IPS-18a (cell line): ENCODE results near the gene PCDHB13.
"Not testable (repeated sequence)": the region's sequence is repeated elsewhere in the genome, so short reads cannot be mapped to it uniquely, and the experiment has no call there.

Source experiments
- H3K27ac ChIP-seq: one replicate; pipeline ENCODE4 v1.5.1; 2013; ENCODE audit warnings: low read length
- H3K27me3 ChIP-seq: one replicate; pipeline ENCODE4 v1.6.1; 2013; ENCODE audit warnings: mild to moderate bottlenecking, low read length; ENCODE audit not compliant: control insufficient read depth, insufficient read depth
- H3K36me3 ChIP-seq: one replicate; pipeline ENCODE4 v1.6.1; 2013; ENCODE audit warnings: low read depth, low read length; ENCODE audit not compliant: control insufficient read depth
- H3K4me1 ChIP-seq: one replicate; pipeline ENCODE4 v1.6.1; 2013; ENCODE audit warnings: low read depth, low read length; ENCODE audit not compliant: control insufficient read depth
- H3K4me3 ChIP-seq: one replicate; pipeline ENCODE4 v1.5.1; 2013; ENCODE audit warnings: low read length
- H3K9ac ChIP-seq: one replicate; pipeline ENCODE4 v1.6.1; 2013; ENCODE audit warnings: mild to moderate bottlenecking, low read length, moderate library complexity
- H3K9me3 ChIP-seq: one replicate; pipeline ENCODE4 v1.6.1; 2013; ENCODE audit warnings: low read depth, low read length; ENCODE audit not compliant: control insufficient read depth

PCDHB13 gene

DNA sequence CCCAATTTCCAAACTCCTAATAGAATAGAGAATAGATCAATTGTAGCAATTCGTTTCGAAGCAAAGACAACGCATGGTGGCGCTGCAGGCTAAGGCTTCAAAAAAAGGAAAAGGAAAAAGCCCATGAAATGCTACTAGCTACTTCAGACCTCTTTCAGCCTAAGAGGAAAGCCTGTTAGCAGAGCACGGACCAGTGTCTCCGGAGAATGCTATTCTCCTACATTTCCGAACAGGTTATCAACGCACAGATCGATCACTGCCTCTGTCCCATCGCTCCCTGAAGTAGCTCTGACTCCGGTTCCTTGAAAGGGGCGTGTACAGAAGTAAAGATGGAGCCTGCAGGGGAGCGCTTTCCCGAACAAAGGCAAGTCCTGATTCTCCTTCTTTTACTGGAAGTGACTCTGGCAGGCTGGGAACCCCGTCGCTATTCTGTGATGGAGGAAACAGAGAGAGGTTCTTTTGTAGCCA, 31.6 kb downstream of the PCDHB13 start, which contains the start of gene PCDHB15:
Gene PCDHB15 (plus strand): TSS at position 146 of the 468 bp plus-strand sequence. CDS start 184 bp downstream, at position 330.
- Histone ChIP-seq H3K9ac (no peak within 1 kb of the TSS), H3K27ac (no peak within 1 kb of the TSS), H3K4me1 (no peaks in the 10 kb centered on the region), H3K4me3 (peak within 1 kb of the TSS; percentile 38), H3K9me3 (peaks cover 4% of the 10 kb centered on the region), H3K36me3 (no peaks in the 10 kb centered on the region), H3K27me3 (no peaks in the 10 kb centered on the region)

DNA sequence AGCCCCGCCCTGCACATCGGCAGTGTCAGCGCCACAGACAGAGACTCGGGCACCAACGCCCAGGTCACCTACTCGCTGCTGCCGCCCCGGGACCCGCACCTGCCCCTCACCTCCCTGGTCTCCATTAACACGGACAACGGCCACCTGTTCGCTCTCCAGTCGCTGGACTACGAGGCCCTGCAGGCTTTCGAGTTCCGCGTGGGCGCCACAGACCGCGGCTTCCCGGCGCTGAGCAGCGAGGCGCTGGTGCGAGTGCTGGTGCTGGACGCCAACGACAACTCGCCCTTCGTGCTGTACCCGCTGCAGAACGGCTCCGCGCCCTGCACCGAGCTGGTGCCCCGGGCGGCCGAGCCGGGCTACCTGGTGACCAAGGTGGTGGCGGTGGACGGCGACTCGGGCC, 33.3 kb downstream of the PCDHB13 start:
- peaks cover 15% of the 10 kb centered on the region for H3K9me3 ChIP-seq
- H3K9ac ChIP-seq, H3K4me1 ChIP-seq, H3K36me3 ChIP-seq, H3K27ac ChIP-seq, H3K4me3 ChIP-seq, H3K27me3 ChIP-seq: not testable (repeated sequence)

DNA sequence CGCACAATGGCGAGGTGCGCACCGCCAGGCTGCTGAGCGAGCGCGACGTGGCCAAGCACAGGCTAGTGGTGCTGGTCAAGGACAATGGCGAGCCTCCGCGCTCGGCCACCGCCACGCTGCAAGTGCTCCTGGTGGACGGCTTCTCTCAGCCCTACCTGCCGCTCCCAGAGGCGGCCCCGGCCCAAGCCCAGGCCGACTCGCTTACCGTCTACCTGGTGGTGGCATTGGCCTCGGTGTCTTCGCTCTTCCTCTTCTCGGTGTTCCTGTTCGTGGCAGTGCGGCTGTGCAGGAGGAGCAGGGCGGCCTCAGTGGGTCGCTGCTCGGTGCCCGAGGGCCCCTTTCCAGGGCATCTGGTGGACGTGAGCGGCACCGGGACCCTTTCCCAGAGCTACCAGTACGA, 33.7 kb downstream of the PCDHB13 start:
- H3K36me3 ChIP-seq, H3K4me1 ChIP-seq, H3K4me3 ChIP-seq, H3K27ac ChIP-seq, H3K27me3 ChIP-seq, H3K9ac ChIP-seq: not testable (repeated sequence)
- peaks cover 19% of the 10 kb centered on the region for H3K9me3 ChIP-seq

GRCh38 chr5:141250576-141250975, 36.9 kb downstream of the PCDHB13 start:
- Histone ChIP-seq H3K9me3 (peaks cover 49% of the 10 kb centered on the region), H3K4me3 (no peak overlapping the region), H3K36me3 (no peaks in the 10 kb centered on the region)

DNA sequence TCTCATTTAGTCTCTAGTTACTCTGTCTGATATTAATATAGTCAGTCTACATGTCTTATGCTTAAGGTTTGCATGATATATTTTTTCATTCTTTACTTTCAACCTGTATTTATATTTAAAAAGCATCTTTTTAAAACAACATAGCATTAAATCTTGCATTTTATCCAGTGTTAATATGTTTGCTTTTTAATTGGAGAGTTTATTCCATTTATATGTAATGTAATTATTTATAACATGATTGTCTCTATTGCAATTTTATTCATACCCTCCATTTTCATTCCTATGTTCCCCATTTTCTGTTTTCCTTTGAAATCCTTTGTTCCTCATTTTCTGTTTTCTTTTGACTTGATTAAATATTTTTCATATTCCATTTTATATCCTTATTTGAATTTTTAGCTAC, 44.7 kb downstream of the PCDHB13 start:
- H3K4me1 ChIP-seq = no peaks in the 10 kb centered on the region
- no peak overlapping the region for H3K4me3 ChIP-seq
- H3K27ac ChIP-seq = no peak overlapping the region
- peaks cover 89% of the 10 kb centered on the region for H3K9me3 ChIP-seq
- no peaks in the 10 kb centered on the region for H3K36me3 ChIP-seq
- no peaks in the 10 kb centered on the region for H3K27me3 ChIP-seq
- no peak overlapping the region for H3K9ac ChIP-seq

More at GRCh38 chr5:141250576-141250975, 36.9 kb downstream of the PCDHB13 start:
- no peaks in the 10 kb centered on the region for H3K4me1 ChIP-seq
- no peak overlapping the region for H3K9ac ChIP-seq
- H3K27me3 ChIP-seq = no peaks in the 10 kb centered on the region
- H3K27ac ChIP-seq = no peak overlapping the region

DNA sequence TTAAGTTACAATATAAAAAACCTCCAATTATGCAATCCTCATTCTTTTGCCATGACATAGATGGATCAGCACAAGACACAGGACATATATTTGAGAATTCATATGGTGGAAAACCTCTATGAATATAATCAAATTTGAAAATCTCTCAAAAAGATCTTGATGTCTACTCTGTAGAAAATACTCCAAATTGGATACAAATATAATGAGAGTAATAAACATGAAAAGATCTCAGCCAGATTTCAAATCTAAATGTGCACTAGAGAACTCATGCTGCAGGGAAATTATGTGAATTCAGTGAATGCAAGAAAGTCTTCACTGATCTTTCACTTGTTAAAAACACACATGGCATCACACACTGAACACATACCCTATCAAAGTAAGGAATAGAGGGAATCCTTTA, 45.2 kb downstream of the PCDHB13 start:
- Histone ChIP-seq H3K4me3 (no peak overlapping the region), H3K9me3 (peaks cover 89% of the 10 kb centered on the region), H3K27me3 (no peaks in the 10 kb centered on the region), H3K36me3 (no peaks in the 10 kb centered on the region), H3K27ac (no peak overlapping the region), H3K4me1 (no peaks in the 10 kb centered on the region), H3K9ac (no peak overlapping the region)

DNA sequence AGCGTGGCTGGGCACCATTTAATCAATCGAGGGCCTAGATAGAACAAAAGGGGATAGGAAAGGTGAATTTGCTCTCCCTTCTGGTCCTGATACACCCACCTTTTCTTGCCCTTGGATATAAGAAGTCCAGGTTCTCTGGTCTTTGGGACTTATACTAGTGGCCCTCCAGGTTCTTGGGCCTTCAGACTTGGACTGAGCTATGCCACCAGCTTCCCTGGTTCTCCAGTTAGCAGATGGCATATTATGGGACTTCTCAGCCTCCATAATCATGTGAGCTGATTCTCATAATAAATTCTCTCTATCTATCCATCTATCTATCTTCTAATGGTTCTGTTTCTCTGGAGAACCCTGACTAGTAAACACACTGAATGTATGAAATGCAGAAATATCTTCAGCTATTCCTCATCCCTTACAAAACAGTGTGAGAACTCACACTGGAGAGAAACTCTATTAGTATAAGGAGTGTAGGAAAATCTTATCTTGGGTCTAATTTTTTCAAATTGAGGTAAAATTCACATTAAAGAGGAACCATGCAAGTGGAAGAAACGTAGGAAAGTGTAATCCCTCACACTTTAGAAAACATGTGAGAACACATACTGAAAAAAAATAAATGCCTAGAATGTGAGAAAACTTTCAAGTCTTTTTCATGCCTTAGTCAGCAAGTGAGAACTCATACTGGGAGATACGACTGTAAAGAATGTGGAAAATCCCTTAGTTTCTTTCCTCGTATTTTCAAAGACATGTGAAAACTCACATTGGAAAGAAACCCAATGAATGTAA, 46.9 kb downstream of the PCDHB13 start:
- H3K4me1 ChIP-seq = no peaks in the 10 kb centered on the region
- no peaks in the 10 kb centered on the region for H3K36me3 ChIP-seq
- no peaks in the 10 kb centered on the region for H3K27me3 ChIP-seq
- no peak overlapping the region for H3K4me3 ChIP-seq
- H3K27ac ChIP-seq = no peak overlapping the region
- peaks cover 85% of the 10 kb centered on the region for H3K9me3 ChIP-seq
- H3K9ac ChIP-seq = no peak overlapping the region

- H3K4me3 ChIP-seq = no peak overlapping the region
- peaks cover 81% of the 10 kb centered on the region for H3K9me3 ChIP-seq
- no peak overlapping the region for H3K27ac ChIP-seq
- no peaks in the 10 kb centered on the region for H3K36me3 ChIP-seq
- H3K4me1 ChIP-seq = no peaks in the 10 kb centered on the region
- H3K27me3 ChIP-seq = no peaks in the 10 kb centered on the region
- H3K9ac ChIP-seq = no peak overlapping the region
Measured at GRCh38 chr5:141261238-141261546, 47.5 kb downstream of the PCDHB13 start.
